Keratinocyte (primary cell): ENCODE data around the gene TMEM258.

ENCODE experiments used
- CTCF ChIP-seq, 3 experiments: IDR thresholded peaks in 1 of 3; conservative IDR thresholded peaks in 1 of 3; optimal IDR thresholded peaks in 1 of 3; 2 replicates in 2 of 3; 3 replicates in 1 of 3; pipeline versions ENCODE3 to v1.5.1; 2011; ENCODE audit warnings: low read length in 3 of 3, mild to moderate bottlenecking in 3 of 3, moderate library complexity in 2 of 3, control low read depth in 1 of 3, inconsistent platforms in 1 of 3; ENCODE audit not compliant: insufficient read depth in 2 of 3; ENCODE audit errors: extremely low read depth in 1 of 3
- EZH2 ChIP-seq: IDR thresholded peaks from one replicate; pipeline ENCODE4 v1.6.1; 2012; ENCODE audit warnings: inconsistent platforms, mild to moderate bottlenecking, low read length, moderate library complexity

- TF ChIP-seq CTCF (optimal IDR thresholded peaks at IDR 0.05 in 1 of 3, IDR thresholded peaks at IDR 0.05 in 1 of 3, conservative IDR thresholded peaks at IDR 0.05 in 1 of 3; ENCODE audit: extremely low read depth in 1 of 3, insufficient read depth in 2 of 3, low read length in 3 of 3) = no peak
- TF ChIP-seq EZH2 = no peak
Measured at GRCh38 chr11:61811831-61812230, 19.4 kb upstream of the TMEM258 start.
